Thoracic aorta (tissue), 2 donors: Measurements from ENCODE around the gene NDUFA5. TPM values are rescaled to one million over a fixed set of nuclear protein-coding genes. Genes with fewer than 3 reads are reported as not detected.
A peak's percentile ranks its signal among the peaks of the same experiment; 100 is the strongest.

Experiments used
- ATAC-seq: fragments of 150-250 bp; one replicate; pipeline ENCODE4 v1.8.0; 2017; ENCODE audit warnings: low read depth; ENCODE audit not compliant: insufficient number of reproducible peaks, low FRiP score
- DNase-seq: peaks from one replicate; pipeline ENCODE4 v3.0.0-alpha.2; 2020; ENCODE audit warnings: low spot score
- H3K27ac ChIP-seq, 2 donors: fragments of 200-600 bp; sonication (generic); 1 replicate in 1 of 2; 2 replicates in 1 of 2; pipeline ENCODE4 v1.5.1; 2016; ENCODE audit warnings: mild to moderate bottlenecking in 2 of 2, moderate library complexity in 2 of 2
- H3K27me3 ChIP-seq: fragments of 200-600 bp; sonication (generic); replicated peaks from 2 replicates; pipeline ENCODE4 v1.6.0; 2016; ENCODE audit warnings: mild to moderate bottlenecking; ENCODE audit not compliant: insufficient read depth
- H3K36me3 ChIP-seq: fragments of 200-600 bp; sonication (generic); one replicate; pipeline ENCODE4 v1.5.1; 2016
- H3K4me1 ChIP-seq, 2 donors: fragments of 200-600 bp; sonication (generic); 1 replicate in 1 of 2; 2 replicates in 1 of 2; pipeline versions ENCODE4 v1.5.1 to v1.6.0; 2016; ENCODE audit warnings: low read depth in 2 of 2, mild to moderate bottlenecking in 1 of 2; ENCODE audit not compliant: control insufficient read depth in 1 of 2
- H3K4me3 ChIP-seq: fragments of 200-600 bp; sonication (generic); 2 replicates; pipeline ENCODE4 v1.5.1; 2016; ENCODE audit warnings: mild to moderate bottlenecking
- H3K9me3 ChIP-seq: fragments of 200-600 bp; sonication (generic); 2 replicates; pipeline ENCODE4 v1.5.1; 2016
- total RNA-seq, 2 donors: library from RNA; depleted of rRNA; stranded (reverse); fragments of >200 nt; gene quantifications; one replicate each; pipeline versions ENCODE4 v1.1.0 to v1.2.3, GENCODE V29; 2016
- TF ChIP-seq, protein P1 (sequence below): fragments of 200-600 bp; sonication (generic); IDR thresholded peaks from one replicate; pipeline ENCODE4 v1.5.1; 2019; ENCODE audit warnings: antibody characterized with exemption

The NDUFA5 gene
- total RNA-seq = 10 to 100 TPM; 23.8 to 55.0 TPM

DNA sequence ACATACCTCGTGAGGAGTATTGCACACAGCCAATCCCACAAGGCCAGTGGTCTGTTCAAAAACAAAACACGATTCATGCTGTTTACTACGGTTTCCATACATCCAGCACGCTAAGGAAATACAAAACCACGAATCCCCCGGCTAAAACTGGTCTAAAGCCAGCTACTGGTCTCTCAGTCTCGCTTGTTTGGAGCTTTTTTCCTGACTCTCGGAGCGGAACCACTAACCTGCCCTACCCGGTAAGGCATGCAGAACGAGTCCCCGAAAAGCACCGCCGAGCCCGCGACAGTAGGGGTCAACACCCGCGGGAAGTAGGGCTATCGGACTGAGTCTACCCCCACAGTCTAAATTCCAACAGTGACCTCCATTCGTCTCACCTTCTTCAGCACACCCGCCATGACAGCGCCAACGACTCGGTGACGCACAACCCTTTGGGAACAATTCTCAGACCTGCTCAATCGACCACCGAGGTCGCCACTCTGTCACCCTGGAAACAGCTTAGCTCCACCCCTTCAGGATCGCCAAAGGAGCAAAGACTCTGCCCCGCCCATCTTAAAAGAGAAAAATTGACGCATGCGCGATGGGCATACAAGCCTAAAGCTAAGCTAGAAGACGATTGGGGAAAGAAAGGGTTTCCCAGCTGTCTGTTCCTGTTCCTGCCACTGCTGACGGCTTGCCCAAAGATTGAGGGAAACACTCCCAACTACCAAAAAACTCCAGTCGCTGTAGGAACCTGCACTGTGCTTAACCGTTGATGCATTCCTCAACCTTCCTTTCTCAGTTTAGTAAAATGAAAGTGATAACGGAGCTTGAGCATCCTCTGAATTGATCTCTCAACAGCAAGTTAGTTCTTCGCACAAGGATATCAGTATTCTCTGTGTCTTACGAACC lies at the start of gene NDUFA5:
Gene NDUFA5 (minus strand): TSS at position 421 of the 891 bp plus-strand sequence. CDS start 23 bp downstream, at position 398.
- Histone ChIP-seq H3K27me3 (no peaks in the 10 kb centered on the region), H3K9me3 (no peaks in the 10 kb centered on the region), H3K4me3 (peak within 1 kb of the TSS; percentile 89), H3K36me3 (peaks cover 7% of the 10 kb centered on the region), H3K27ac (peak within 1 kb of the TSS; percentile 76 to 81), H3K4me1 (peaks cover 4 to 36% of the 10 kb centered on the region in 2 donors)
- TF ChIP-seq, protein P1, sequence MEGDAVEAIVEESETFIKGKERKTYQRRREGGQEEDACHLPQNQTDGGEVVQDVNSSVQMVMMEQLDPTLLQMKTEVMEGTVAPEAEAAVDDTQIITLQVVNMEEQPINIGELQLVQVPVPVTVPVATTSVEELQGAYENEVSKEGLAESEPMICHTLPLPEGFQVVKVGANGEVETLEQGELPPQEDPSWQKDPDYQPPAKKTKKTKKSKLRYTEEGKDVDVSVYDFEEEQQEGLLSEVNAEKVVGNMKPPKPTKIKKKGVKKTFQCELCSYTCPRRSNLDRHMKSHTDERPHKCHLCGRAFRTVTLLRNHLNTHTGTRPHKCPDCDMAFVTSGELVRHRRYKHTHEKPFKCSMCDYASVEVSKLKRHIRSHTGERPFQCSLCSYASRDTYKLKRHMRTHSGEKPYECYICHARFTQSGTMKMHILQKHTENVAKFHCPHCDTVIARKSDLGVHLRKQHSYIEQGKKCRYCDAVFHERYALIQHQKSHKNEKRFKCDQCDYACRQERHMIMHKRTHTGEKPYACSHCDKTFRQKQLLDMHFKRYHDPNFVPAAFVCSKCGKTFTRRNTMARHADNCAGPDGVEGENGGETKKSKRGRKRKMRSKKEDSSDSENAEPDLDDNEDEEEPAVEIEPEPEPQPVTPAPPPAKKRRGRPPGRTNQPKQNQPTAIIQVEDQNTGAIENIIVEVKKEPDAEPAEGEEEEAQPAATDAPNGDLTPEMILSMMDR = no peak
- DNase-seq = peak; percentile 97
- ATAC-seq = peak; percentile 100

DNA sequence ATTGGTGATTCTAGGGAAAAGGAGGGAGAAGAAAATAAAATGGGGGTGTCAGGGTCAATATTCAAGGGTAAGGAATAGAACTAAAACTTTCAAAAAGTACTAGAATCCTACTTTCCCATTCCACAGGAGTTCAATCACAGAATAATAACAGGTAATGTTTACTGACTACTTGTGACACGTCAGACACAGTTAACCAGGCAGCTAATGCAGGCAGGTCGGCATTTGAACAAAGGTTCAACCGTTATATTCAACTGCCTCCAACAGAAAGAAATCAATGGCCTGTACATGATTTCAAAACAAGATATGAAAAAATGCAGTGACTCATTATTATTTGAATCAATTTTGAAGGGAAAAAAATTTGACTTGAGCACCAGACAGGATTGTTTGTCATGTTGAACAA lies 47.1 kb upstream of the NDUFA5 start:
- H3K9me3 ChIP-seq = no peaks in the 10 kb centered on the region
- no peaks in the 10 kb centered on the region for H3K27me3 ChIP-seq
- no peaks in the 10 kb centered on the region for H3K4me1 ChIP-seq
- H3K4me3 ChIP-seq = no peak overlapping the region
- no peaks in the 10 kb centered on the region for H3K36me3 ChIP-seq
- DNase-seq (no peak), ATAC-seq (no peak)
- TF ChIP-seq, protein P1 = no peak
- H3K27ac ChIP-seq = no peak overlapping the region

DNA sequence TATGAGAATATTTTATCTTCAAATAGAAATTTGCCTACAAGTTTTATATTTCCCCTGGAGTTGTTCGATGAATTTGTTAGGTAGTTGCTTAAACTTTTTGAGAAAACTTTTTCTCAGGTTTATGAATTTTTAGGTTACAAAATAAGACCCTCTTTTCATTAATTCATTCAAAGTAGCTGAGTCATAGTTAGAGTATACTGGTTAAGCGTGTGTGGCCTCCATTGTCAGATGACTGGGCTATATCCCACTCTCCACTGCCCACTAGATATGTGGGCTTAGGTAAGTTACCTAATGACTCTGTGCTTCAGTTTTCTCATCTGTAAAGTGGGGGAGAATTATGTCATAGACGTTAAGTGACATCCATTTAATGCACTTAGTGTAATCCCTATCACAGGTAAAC lies 45.0 kb upstream of the NDUFA5 start:
- ATAC-seq (no peak), DNase-seq (no peak)
- TF ChIP-seq, protein P1 = no peak
- Histone ChIP-seq H3K36me3 (no peaks in the 10 kb centered on the region), H3K27me3 (no peaks in the 10 kb centered on the region), H3K27ac (no peak overlapping the region), H3K4me1 (no peaks in the 10 kb centered on the region), H3K4me3 (no peak overlapping the region), H3K9me3 (no peaks in the 10 kb centered on the region)

DNA sequence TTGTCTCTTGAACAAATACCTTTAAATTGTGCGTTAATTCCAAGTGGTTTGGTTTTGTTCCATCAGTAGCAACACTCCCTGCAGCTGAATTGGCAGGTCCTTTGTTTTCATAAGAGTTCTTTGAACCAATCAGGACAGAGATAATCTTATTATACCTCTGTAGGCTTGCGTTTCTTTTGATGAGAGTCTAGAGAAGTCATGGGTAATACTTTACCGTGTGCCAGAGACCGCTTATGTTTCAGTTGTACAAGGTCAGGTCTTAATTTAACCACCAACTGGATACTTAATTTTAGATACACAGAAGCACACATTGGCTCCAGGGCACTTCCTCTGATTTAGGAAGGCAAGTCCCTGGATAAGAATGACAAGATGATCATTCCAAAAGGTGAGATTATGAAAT lies 43.9 kb upstream of the NDUFA5 start, which contains the start of gene ASB15:
Gene ASB15 (plus strand): TSS at position 292 of the 400 bp plus-strand sequence. CDS start 12,682 bp downstream, outside the sequence.
- TF ChIP-seq, protein P1 = no peak
- Histone ChIP-seq H3K9me3 (no peaks in the 10 kb centered on the region), H3K4me3 (no peak within 1 kb of the TSS), H3K36me3 (no peaks in the 10 kb centered on the region), H3K4me1 (no peaks in the 10 kb centered on the region), H3K27ac (no peak within 1 kb of the TSS), H3K27me3 (no peaks in the 10 kb centered on the region)
- DNase-seq (no peak), ATAC-seq (no peak)

DNA sequence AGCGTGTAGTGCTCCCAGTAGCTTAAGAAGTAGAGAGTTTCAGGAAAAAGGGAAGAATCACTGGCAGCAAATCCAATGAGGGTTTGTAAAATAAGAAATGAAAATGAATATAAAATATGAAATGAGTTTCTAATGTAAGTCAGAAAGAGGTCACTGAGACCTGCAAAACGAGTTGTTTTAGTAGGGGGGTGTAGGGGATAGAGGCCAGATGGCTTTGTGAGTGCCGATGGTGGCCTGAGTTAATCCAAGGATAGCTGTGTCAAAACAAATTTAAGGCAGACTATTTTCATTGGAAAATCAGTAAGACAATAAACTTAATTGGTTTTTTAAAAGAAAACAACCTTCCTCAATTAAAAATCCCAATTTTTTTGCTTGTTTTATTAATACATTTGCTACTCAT lies 43.3 kb upstream of the NDUFA5 start:
- H3K4me1 ChIP-seq = no peaks in the 10 kb centered on the region
- no peak overlapping the region for H3K4me3 ChIP-seq
- TF ChIP-seq, protein P1 = no peak
- H3K36me3 ChIP-seq = no peaks in the 10 kb centered on the region
- no peak for ATAC-seq
- no peak overlapping the region for H3K27ac ChIP-seq
- no peak for DNase-seq
- no peaks in the 10 kb centered on the region for H3K9me3 ChIP-seq
- H3K27me3 ChIP-seq = no peaks in the 10 kb centered on the region
